ENCODE measurements around the gene EPS8L2. TPM values are rescaled to one million over a fixed set of nuclear protein-coding genes. Genes with fewer than 3 reads are reported as not detected.

EPS8L2 gene
- total and polyA plus RNA-seq, 10 donors, result 4.2 to 14.7 (median 7.3) TPM

- intact Hi-C loops (cut with DNase I; ENCODE audit: low total_unique reads), result no loop called here
- TF ChIP-seq POLR2A (IDR thresholded peaks at IDR 0.05) (no peak), POLR2AphosphoS5 (IDR thresholded peaks at IDR 0.05) (peak in 1 of 3 donors; percentile 11)
- H3K9me3 ChIP-seq, result no peaks in the 10 kb centered on the region
- H3K27me3 ChIP-seq (replicated peaks in 1 of 7), result no peaks in the 10 kb centered on the region
- peaks cover 2 to 37% (median 8%) of the 10 kb centered on the region in 6 donors for H3K36me3 ChIP-seq
- DNase-seq, result peak; percentile 88
- H3K4me1 ChIP-seq, result peaks cover 26 to 75% (median 47%) of the 10 kb centered on the region in 6 donors
- WGBS, 5 donors, result 52 to 61% (median 55%) methylated on average over 12 to 15 of the region's 15 CpGs
- peak overlapping the region in 6 of 8 donors; percentile 35 to 85 (median 80) for H3K4me3 ChIP-seq
- peak overlapping the region in 5 of 8 donors; percentile 33 to 100 (median 99) for H3K27ac ChIP-seq
Observed at GRCh38 chr11:693887-694562, 12.0 kb upstream of the EPS8L2 start.

GRCh38 chr11:694563-695287 is 11.3 kb upstream of the EPS8L2 start, which contains the start of gene DEAF1:
Gene DEAF1, minus strand, starts transcription at chr11:695222. Its CDS starts 175 bp downstream, at chr11:695047.
- DNase-seq, result peak; percentile 100
- Histone ChIP-seq H3K9me3 (no peaks in the 10 kb centered on the region), H3K4me3 (peak within 1 kb of the TSS; percentile 57 to 85 (median 80)), H3K36me3 (peaks cover under 1 to 37% (median 8%) of the 10 kb centered on the region in 6 donors), H3K27ac (peak within 1 kb of the TSS; percentile 91 to 100 (median 99)), H3K27me3 (replicated peaks in 1 of 7) (no peaks in the 10 kb centered on the region), H3K4me1 (peaks cover 26 to 77% (median 47%) of the 10 kb centered on the region in 6 donors)
- TF ChIP-seq POLR2A (IDR thresholded peaks at IDR 0.05), result no peak
- TF ChIP-seq POLR2AphosphoS5 (IDR thresholded peaks at IDR 0.05), result peak; percentile 23 to 65 (median 57)
- whole genome bisulfite sequencing, 5 donors, result 2 to 5% (median 3%) methylated on average over 51 to 103 of the region's 103 CpGs
- intact Hi-C loops (cut with DNase I; ENCODE audit: low total_unique reads), result no loop called here

GRCh38 chr11:695288-695537 is 10.8 kb upstream of the EPS8L2 start:
- H3K4me1 ChIP-seq, result peaks cover 26 to 77% (median 47%) of the 10 kb centered on the region in 6 donors
- peak overlapping the region; percentile 91 to 100 (median 99) for H3K27ac ChIP-seq
- TF ChIP-seq CTCF (IDR thresholded peaks at IDR 0.05 in 8 of 11, conservative IDR thresholded peaks at IDR 0.05 in 3 of 11), result no peak
- TF ChIP-seq POLR2A (IDR thresholded peaks at IDR 0.05), result no peak
- TF ChIP-seq POLR2AphosphoS5 (IDR thresholded peaks at IDR 0.05), result no peak
- intact Hi-C loops (cut with DNase I; ENCODE audit: low total_unique reads), result no loop called here
- H3K9me3 ChIP-seq, result no peaks in the 10 kb centered on the region
- WGBS, 5 donors, result 0% methylated on average over 8 to 25 of the region's 25 CpGs
- H3K27me3 ChIP-seq (replicated peaks in 1 of 7), result no peaks in the 10 kb centered on the region
- peak overlapping the region in 7 of 8 donors; percentile 70 to 85 (median 81) for H3K4me3 ChIP-seq
- DNase-seq, result no peak
- H3K36me3 ChIP-seq, result peaks cover 0 to 39% (median 8%) of the 10 kb centered on the region in 6 donors

- intact Hi-C loops (cut with DNase I; ENCODE audit: low total_unique reads), result no loop called here
Observed at GRCh38 chr11:695538-696248, 10.3 kb upstream of the EPS8L2 start, which contains the start of gene TMEM80. Gene TMEM80, plus strand, starts transcription at chr11:695816. Its CDS starts 12 bp downstream, at chr11:695828.

More at GRCh38 chr11:695538-696248, 10.3 kb upstream of the EPS8L2 start, which contains the start of gene TMEM80:
- Histone ChIP-seq H3K27ac (peak within 1 kb of the TSS; percentile 91 to 100 (median 99)), H3K4me1 (peaks cover 26 to 72% (median 47%) of the 10 kb centered on the region in 6 donors), H3K4me3 (peak within 1 kb of the TSS; percentile 57 to 85 (median 80)), H3K9me3 (no peaks in the 10 kb centered on the region), H3K27me3 (replicated peaks in 1 of 7) (no peaks in the 10 kb centered on the region), H3K36me3 (peaks cover 0 to 40% (median 10%) of the 10 kb centered on the region in 6 donors)
- WGBS, 5 donors, result 0% methylated on average over 27 to 101 of the region's 101 CpGs
- peak; percentile 100 for DNase-seq
- TF ChIP-seq CTCF (IDR thresholded peaks at IDR 0.05 in 8 of 11, conservative IDR thresholded peaks at IDR 0.05 in 3 of 11) (peak in 1 of 11 experiments; percentile 6), POLR2A (IDR thresholded peaks at IDR 0.05) (no peak), POLR2AphosphoS5 (IDR thresholded peaks at IDR 0.05) (peak; percentile 79 to 91 (median 89))

Measured in spleen (tissue), 11 donors.